Fibroblast of mammary gland (primary cell): ENCODE measurements around the gene CPEB2.

Experiments used
- DNase-seq: peaks from one replicate; pipeline ENCODE4 v3.0.0-alpha.2; 2010; ENCODE audit warnings: low read depth
- H3K4me3 ChIP-seq: 2 replicates; pipeline ENCODE4 v1.5.1; 2011; ENCODE audit warnings: low read depth, mild to moderate bottlenecking, low read length, moderate library complexity; ENCODE audit not compliant: control insufficient read depth
- TF ChIP-seq, protein P1 (sequence below): conservative IDR thresholded peaks from 2 replicates; pipeline ENCODE4 v1.5.1; 2011; ENCODE audit warnings: low read depth, low read length, inconsistent platforms; ENCODE audit not compliant: control insufficient read depth, insufficient read depth

Gene CPEB2

DNA sequence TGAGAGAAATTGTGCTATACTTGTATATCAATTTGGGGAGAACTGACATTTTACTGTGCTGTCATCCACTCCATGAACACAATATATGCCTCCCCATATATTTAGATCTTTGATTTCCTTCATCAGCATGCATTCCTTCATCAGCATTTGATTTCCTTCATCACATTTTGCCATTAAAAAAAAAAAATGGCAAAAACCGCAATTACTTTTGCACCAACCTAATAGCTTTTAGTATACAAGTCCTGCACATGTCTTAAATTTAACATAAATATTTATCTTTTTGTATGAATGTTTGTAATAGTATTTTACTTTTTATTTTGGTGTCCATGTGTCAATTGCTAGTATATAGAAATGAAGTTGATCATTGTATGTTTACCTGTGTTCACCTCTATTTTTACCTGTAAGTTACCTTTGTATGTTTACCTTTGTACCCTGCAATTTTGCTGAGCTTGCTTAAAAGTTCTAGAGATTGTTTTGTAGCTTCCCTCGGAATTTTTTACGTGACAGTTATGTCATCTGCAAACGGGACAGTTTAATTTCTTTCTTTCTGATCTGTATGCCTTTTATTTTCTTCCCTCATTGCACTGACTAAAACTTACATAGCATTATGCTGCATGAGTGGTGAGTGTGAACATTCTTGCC is 86.2 kb downstream of the CPEB2 start:
- no peak overlapping the region for H3K4me3 ChIP-seq
- DNase-seq = no peak
- TF ChIP-seq, protein P1, sequence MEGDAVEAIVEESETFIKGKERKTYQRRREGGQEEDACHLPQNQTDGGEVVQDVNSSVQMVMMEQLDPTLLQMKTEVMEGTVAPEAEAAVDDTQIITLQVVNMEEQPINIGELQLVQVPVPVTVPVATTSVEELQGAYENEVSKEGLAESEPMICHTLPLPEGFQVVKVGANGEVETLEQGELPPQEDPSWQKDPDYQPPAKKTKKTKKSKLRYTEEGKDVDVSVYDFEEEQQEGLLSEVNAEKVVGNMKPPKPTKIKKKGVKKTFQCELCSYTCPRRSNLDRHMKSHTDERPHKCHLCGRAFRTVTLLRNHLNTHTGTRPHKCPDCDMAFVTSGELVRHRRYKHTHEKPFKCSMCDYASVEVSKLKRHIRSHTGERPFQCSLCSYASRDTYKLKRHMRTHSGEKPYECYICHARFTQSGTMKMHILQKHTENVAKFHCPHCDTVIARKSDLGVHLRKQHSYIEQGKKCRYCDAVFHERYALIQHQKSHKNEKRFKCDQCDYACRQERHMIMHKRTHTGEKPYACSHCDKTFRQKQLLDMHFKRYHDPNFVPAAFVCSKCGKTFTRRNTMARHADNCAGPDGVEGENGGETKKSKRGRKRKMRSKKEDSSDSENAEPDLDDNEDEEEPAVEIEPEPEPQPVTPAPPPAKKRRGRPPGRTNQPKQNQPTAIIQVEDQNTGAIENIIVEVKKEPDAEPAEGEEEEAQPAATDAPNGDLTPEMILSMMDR = no peak

DNA sequence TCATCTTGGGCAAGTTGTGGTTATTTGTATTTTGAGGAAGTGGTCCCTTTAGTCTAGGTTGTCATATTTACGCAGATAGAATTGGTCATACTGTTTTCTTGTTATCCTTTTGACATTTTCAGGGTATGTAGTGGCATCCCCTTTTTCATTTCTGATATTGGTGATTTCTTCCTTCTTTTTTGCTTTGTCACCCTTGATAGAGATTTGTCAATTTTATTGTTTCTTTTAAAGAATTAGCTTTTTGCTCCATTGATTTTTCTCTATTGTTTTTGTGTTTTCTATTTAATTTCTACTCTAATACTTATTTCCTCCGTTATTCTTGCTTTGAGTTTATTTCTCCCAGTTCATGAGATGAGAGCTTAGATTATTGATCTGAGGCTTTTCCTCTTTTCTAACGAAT is 87.7 kb downstream of the CPEB2 start:
- TF ChIP-seq, protein P1 = no peak
- no peak for DNase-seq

DNA sequence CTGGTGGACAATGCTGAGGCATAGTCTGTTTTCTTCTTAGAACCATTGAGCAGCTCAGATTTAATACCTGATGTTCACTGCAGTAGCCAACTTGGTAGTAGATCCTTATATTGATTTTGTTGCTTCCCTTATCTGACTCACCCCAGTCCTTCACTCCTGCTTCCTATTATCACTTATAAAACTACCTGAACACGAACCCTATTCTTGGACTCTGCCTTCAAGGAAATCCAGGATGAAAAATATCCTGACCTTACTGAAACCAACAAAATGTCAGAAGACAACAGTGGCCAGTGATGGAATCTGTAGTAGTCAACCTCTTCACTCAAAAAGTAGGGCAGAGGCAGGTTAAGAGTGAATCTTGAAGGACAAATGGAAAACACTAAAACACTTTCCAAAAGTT is 98.1 kb downstream of the CPEB2 start:
- TF ChIP-seq, protein P1 = no peak
- DNase-seq = no peak
- H3K4me3 ChIP-seq = no peak overlapping the region

More for the DNA sequence above, 87.7 kb downstream of the CPEB2 start:
- no peak overlapping the region for H3K4me3 ChIP-seq

DNA sequence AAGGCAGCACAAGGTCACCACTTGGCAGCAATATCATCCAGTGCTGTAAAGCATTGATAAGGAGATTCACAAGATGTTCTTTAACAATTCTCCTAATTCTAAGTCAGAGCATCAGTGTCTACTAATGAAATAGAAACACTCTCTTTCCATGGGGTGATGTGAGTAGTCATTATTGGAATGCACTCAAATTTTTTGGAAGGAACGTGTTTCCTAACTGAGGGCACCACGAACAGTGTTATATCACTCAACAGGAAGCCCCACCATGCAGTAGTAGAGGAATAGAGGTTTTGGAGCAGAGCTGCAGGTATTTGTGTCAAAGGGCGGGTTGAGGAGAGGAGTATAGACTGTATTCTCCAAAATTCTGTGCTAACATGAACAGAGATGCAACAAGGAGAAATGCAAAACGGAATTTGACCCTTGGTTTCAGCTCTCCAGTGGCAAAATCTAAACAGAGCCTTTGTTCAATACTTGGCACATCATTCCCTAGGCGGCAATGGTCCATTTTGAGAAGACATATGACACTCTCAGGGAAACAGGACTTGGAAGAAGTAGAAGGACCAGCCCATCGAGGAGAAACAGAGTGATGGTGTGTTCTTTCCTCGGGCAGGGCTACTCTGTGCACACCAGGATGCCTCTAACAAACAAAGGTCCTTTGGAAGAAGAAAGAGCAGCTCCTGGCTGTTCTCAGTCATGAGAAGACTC is 98.9 kb downstream of the CPEB2 start:
- TF ChIP-seq, protein P1 = no peak
- H3K4me3 ChIP-seq = no peak overlapping the region
- DNase-seq = peak; percentile 40

DNA sequence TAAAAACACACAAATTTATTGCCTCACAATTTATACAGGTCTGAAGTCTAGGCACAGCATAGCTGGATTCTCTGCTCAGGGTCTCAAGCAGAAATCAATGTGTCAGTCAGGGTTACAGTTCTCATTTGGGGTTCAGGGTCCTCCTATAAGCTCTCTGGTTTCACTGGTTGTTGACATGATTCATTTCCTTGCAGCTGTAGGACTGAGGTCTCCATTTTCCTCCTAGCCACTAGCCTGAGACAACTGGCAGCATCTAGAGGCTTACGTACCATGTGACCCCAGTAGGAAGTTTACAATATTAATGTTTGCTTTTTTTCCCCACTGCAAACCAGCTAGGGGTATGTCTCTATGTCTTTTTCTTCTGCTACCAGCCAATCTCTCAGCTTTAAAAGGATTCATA is 102.5 kb downstream of the CPEB2 start:
- DNase-seq = no peak
- TF ChIP-seq, protein P1 = no peak
- H3K4me3 ChIP-seq = no peak overlapping the region

DNA sequence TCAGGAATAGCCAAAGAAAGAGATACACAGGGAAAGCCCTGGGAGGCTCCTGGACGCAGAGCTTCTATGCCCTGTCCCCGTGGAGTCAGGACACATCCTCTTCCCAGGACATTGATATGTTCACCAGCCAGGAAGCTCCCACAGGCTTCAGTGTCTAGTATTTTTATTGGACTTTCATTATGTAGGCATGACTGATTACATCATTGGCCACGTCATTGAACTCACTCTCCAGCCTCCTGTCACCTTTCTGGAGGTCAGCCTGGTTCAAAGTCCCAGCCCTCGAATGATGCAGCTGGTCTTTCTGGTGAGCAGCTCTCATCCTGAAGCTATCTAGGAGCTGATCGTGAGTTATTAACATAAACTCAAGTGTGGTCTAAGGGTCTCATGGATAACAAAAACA is 104.1 kb downstream of the CPEB2 start:
- H3K4me3 ChIP-seq = no peak overlapping the region
- DNase-seq = peak; percentile 40
- TF ChIP-seq, protein P1 = no peak
